ENCODE results near the gene CRISP1.
"Not testable (repeated sequence)": the region's sequence is repeated elsewhere in the genome, so short reads cannot be mapped to it uniquely, and the experiment has no call there.

GRCh38 chr6:49796842-49797455, 69.4 kb downstream of the CRISP1 start:
- TF ChIP-seq EZH2 (conservative IDR thresholded peaks at IDR 0.05; ENCODE audit: low read depth, low read length); MEF2D (CRISPR knock-in tag; IDR thresholded peaks at IDR 0.05); POLR2A (IDR thresholded peaks at IDR 0.05; ENCODE audit: insufficient read depth in 1 of 2, low read depth in 2 of 2, low read length in 2 of 2); HNRNPL (IDR thresholded peaks at IDR 0.05; ENCODE audit: low read depth, low read length); ATF3 (CRISPR knock-in tag; IDR thresholded peaks at IDR 0.05): not testable (repeated sequence)

Data from HepG2 (cell line).